Gastrocnemius medialis (tissue), 4 donors: ENCODE measurements around the gene SLC5A2. TPM values are rescaled to one million over a fixed set of nuclear protein-coding genes. Genes with fewer than 3 reads are reported as not detected.

Source experiments
- ATAC-seq, 2 donors: fragments of 150-250 bp; one replicate each; pipeline ENCODE4 v1.9.1; 2016
- DNase-seq, 2 donors: peaks; one replicate each; pipeline ENCODE4 v3.0.0-alpha.2; 2019
- H3K27ac ChIP-seq, 4 donors: fragments of 200-600 bp; sonication (generic); 1 replicate in 1 of 4; 2 replicates in 3 of 4; pipeline ENCODE4 v1.5.1; 2016 to 2018; ENCODE audit warnings: mild to moderate bottlenecking in 2 of 4, moderate library complexity in 1 of 4
- H3K27me3 ChIP-seq, 3 donors: fragments of 200-600 bp; sonication (generic) in 2 of 3; 1 replicate in 1 of 3; 2 replicates in 2 of 3; pipeline versions ENCODE4 v1.5.1 to v1.6.0; 2016 to 2019; ENCODE audit warnings: mild to moderate bottlenecking in 1 of 3, moderate library complexity in 1 of 3
- H3K36me3 ChIP-seq, 2 donors: fragments of 200-600 bp; sonication (generic) in 1 of 2; one replicate each; pipeline ENCODE4 v1.5.1; 2017 to 2018
- H3K4me1 ChIP-seq, 2 donors: fragments of 200-600 bp; sonication (generic) in 1 of 2; one replicate each; pipeline ENCODE4 v1.5.1; 2016 to 2017; ENCODE audit warnings: mild to moderate bottlenecking in 2 of 2
- H3K4me3 ChIP-seq, 4 donors: fragments of 200-600 bp; sonication (generic) in 3 of 4; 1 replicate in 1 of 4; 2 replicates in 3 of 4; pipeline ENCODE4 v1.5.1; 2016 to 2019; ENCODE audit warnings: mild to moderate bottlenecking in 2 of 4
- H3K9me3 ChIP-seq, 3 donors: fragments of 200-600 bp; sonication (generic) in 2 of 3; 1 replicate in 1 of 3; 2 replicates in 2 of 3; pipeline ENCODE4 v1.5.1; 2016 to 2019
- CTCF ChIP-seq, 5 experiments: fragments of 450-650 bp in 3 of 5; fragments of 200-600 bp in 2 of 5; sonication (generic) in 2 of 5; IDR thresholded peaks in 4 of 5; conservative IDR thresholded peaks in 1 of 5; 1 replicate in 4 of 5; 2 replicates in 1 of 5; pipeline ENCODE4 v1.5.1; 2016 to 2019; ENCODE audit warnings: antibody characterized with exemption in 5 of 5, mild to moderate bottlenecking in 3 of 5, moderate library complexity in 3 of 5
- POLR2A ChIP-seq, 2 donors: fragments of 450-650 bp; IDR thresholded peaks; one replicate each; pipeline ENCODE4 v1.6.1; 2017; ENCODE audit warnings: antibody characterized with exemption in 2 of 2, mild to moderate bottlenecking in 2 of 2, moderate library complexity in 2 of 2
- in situ Hi-C, 4 donors: fragments of 200-750 bp; cut with MboI; loops; one replicate each; pipeline versions ENCODE4 v1.15.0 to v1.8.0; 2017; ENCODE audit warnings: low sequenced_read_pairs in 4 of 4
- intact Hi-C: fragments of 100-400 bp; cut with DNase I; formaldehyde crosslinking; loops from one replicate; pipeline ENCODE4 v1.15.1; 2023; ENCODE audit warnings: low total_unique reads
- total RNA-seq, 4 donors: library from RNA; depleted of rRNA; stranded (reverse); fragments of >200 nt; gene quantifications; one replicate each; pipeline versions ENCODE4 v1.1.0 to v1.2.3, GENCODE V29; 2016

The SLC5A2 gene
- total RNA-seq, 4 donors from 2014 or later: not detected

GRCh38 chr16:31485571-31485970 is 2.6 kb downstream of the SLC5A2 start:
- in situ Hi-C loops: no loop called here
- Histone ChIP-seq H3K4me1 (peaks cover 8 to 19% of the 10 kb centered on the region in 2 donors), H3K36me3 (no peaks in the 10 kb centered on the region), H3K27ac (no peak overlapping the region), H3K4me3 (no peak overlapping the region), H3K27me3 (peaks cover 38 to 40% (median 39%) of the 10 kb centered on the region in 3 donors), H3K9me3 (no peaks in the 10 kb centered on the region)
- DNase-seq (no peak), ATAC-seq (no peak)
- TF ChIP-seq POLR2A (IDR thresholded peaks at IDR 0.05): no peak
- TF ChIP-seq CTCF (IDR thresholded peaks at IDR 0.05 in 4 of 5, conservative IDR thresholded peaks at IDR 0.05 in 1 of 5): no peak
- intact Hi-C loops: no loop called here

- Histone ChIP-seq H3K4me1 (peaks cover 8 to 19% of the 10 kb centered on the region in 2 donors), H3K36me3 (no peaks in the 10 kb centered on the region), H3K9me3 (no peaks in the 10 kb centered on the region), H3K4me3 (no peak overlapping the region), H3K27me3 (peaks cover 38 to 40% (median 39%) of the 10 kb centered on the region in 3 donors), H3K27ac (no peak overlapping the region)
- TF ChIP-seq CTCF (IDR thresholded peaks at IDR 0.05 in 4 of 5, conservative IDR thresholded peaks at IDR 0.05 in 1 of 5) (no peak), POLR2A (IDR thresholded peaks at IDR 0.05) (no peak)
- intact Hi-C loops (no loop called here), in situ Hi-C loops (no loop called here)
- DNase-seq (no peak), ATAC-seq (no peak)
Observed at GRCh38 chr16:31486045-31486444, 3.1 kb downstream of the SLC5A2 start.

- TF ChIP-seq POLR2A (IDR thresholded peaks at IDR 0.05): no peak
- no peak for TF ChIP-seq CTCF (IDR thresholded peaks at IDR 0.05 in 4 of 5, conservative IDR thresholded peaks at IDR 0.05 in 1 of 5)
- Histone ChIP-seq H3K9me3 (no peaks in the 10 kb centered on the region), H3K4me1 (peaks cover 8 to 19% of the 10 kb centered on the region in 2 donors), H3K27me3 (peaks cover 38 to 40% (median 39%) of the 10 kb centered on the region in 3 donors), H3K36me3 (peaks cover 0 to 7% of the 10 kb centered on the region in 2 donors), H3K4me3 (peak overlapping the region; percentile 45 to 78 (median 60)), H3K27ac (no peak overlapping the region)
- DNase-seq (no peak), ATAC-seq (no peak)
- in situ Hi-C loops (no loop called here), intact Hi-C loops (no loop called here)
Observed at GRCh38 chr16:31487071-31487719, 4.3 kb downstream of the SLC5A2 start.

GRCh38 chr16:31487720-31488467 is 5.0 kb downstream of the SLC5A2 start:
- TF ChIP-seq POLR2A (IDR thresholded peaks at IDR 0.05): no peak
- no peak for TF ChIP-seq CTCF (IDR thresholded peaks at IDR 0.05 in 4 of 5, conservative IDR thresholded peaks at IDR 0.05 in 1 of 5)
- DNase-seq (no peak), ATAC-seq (peak; percentile 31 to 42)
- Histone ChIP-seq H3K4me1 (peaks cover 8 to 19% of the 10 kb centered on the region in 2 donors), H3K4me3 (peak overlapping the region; percentile 45 to 78 (median 60)), H3K9me3 (no peaks in the 10 kb centered on the region), H3K36me3 (peaks cover 0 to 14% of the 10 kb centered on the region in 2 donors), H3K27ac (no peak overlapping the region), H3K27me3 (peaks cover 38 to 40% (median 38%) of the 10 kb centered on the region in 3 donors)
- in situ Hi-C loops (no loop called here), intact Hi-C loops (no loop called here)
